Esophagus (tissue), 2 donors: ENCODE results near the gene ALDOC. TPM values are rescaled to one million over a fixed set of nuclear protein-coding genes. Genes with fewer than 3 reads are reported as not detected.

Experiments used
- H3K27ac ChIP-seq, 2 donors: one replicate each; pipeline ENCODE4 v1.5.1; 2013; ENCODE audit warnings: low read depth in 2 of 2, mild to moderate bottlenecking in 2 of 2, inconsistent platforms in 1 of 2, low read length in 1 of 2, moderate library complexity in 1 of 2
- H3K27me3 ChIP-seq, 2 donors: one replicate each; pipeline ENCODE4 v1.6.1; 2013; ENCODE audit warnings: low read length in 2 of 2, control low read depth in 1 of 2, mild to moderate bottlenecking in 1 of 2; ENCODE audit not compliant: insufficient read depth in 2 of 2, control insufficient read depth in 1 of 2
- H3K36me3 ChIP-seq, 2 donors: one replicate each; pipeline ENCODE4 v1.6.1; 2013; ENCODE audit warnings: low read length in 1 of 2; ENCODE audit not compliant: control insufficient read depth in 2 of 2, insufficient read depth in 2 of 2
- H3K4me1 ChIP-seq, 2 donors: one replicate each; pipeline ENCODE4 v1.6.1; 2013; ENCODE audit warnings: low read length in 1 of 2; ENCODE audit not compliant: control insufficient read depth in 2 of 2, insufficient read depth in 2 of 2
- H3K4me3 ChIP-seq, 2 donors: one replicate each; pipeline ENCODE4 v1.5.1; 2013; ENCODE audit warnings: low read length in 2 of 2, mild to moderate bottlenecking in 2 of 2, low read depth in 1 of 2, moderate library complexity in 1 of 2
- H3K9me3 ChIP-seq, 2 donors: one replicate each; pipeline ENCODE4 v1.6.1; 2013; ENCODE audit warnings: mild to moderate bottlenecking in 2 of 2, low read depth in 1 of 2, low read length in 1 of 2, moderate library complexity in 1 of 2; ENCODE audit not compliant: control insufficient read depth in 2 of 2, insufficient read depth in 1 of 2
- WGBS, 2 donors: extraction: QIAGEN DNeasy Blood & Tissue Kit; methylation state at CpG; one replicate each; pipeline ENCODE4 v1.1.7; 2013; 5-methylcytosine and 5-hydroxymethylcytosine counted together
- polyA plus RNA-seq, 2 donors: library from polyadenylated mRNA; stranded (reverse); fragments of 200-250 nt; gene quantifications; one replicate each; pipeline ENCODE4 v1.2.3, GENCODE V29; 2013
- donor health status: healthy with polysubstance abuse.
- donor health status: Bipolar disorder and iron deficiency.

Gene ALDOC
- polyA plus RNA-seq, 2 donors, result 21.3 to 24.0 TPM

DNA sequence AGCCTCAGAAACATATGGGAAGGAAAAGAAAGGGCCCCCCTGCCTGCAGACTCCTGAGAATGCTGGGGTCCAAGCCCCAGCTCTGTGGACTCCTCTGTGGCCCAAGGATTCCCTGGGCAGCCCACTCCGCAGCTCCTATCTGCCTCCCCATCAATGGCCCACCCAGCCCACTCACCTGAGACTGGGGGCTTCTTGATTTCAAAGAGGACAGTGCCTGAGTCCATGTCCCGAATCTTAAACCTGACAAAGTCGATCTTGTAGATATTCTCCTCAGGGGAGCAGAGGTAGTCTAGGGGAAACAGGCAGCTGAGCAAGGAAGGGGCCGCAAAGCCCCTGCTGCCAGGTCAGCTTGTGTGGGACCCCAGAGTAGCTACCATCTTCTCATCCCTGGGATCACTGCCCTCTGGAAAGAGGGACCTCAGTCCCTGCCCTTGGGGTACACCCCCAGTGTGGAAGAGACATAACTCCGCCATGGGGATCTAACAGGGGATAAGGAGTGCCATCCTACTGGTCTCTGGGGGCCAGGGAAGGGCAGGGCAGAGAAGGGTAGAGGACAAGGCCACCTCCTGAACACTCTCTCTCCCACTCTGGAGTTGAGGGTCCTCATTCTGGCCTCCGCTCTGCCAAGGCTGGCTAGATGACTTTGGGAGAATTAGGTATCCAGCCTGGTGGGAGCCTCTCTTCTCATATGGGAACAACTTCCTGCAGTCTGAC lies 28.1 kb downstream of the ALDOC start:
- Histone ChIP-seq H3K4me3 (no peak overlapping the region), H3K36me3 (peaks cover under 1 to 11% of the 10 kb centered on the region in 2 donors), H3K27me3 (no peaks in the 10 kb centered on the region), H3K4me1 (peaks cover 3 to 4% of the 10 kb centered on the region in 2 donors), H3K27ac (no peak overlapping the region), H3K9me3 (no peaks in the 10 kb centered on the region)
- WGBS, 2 donors, result 84 to 91% methylated on average over 6 of the region's 6 CpGs

DNA sequence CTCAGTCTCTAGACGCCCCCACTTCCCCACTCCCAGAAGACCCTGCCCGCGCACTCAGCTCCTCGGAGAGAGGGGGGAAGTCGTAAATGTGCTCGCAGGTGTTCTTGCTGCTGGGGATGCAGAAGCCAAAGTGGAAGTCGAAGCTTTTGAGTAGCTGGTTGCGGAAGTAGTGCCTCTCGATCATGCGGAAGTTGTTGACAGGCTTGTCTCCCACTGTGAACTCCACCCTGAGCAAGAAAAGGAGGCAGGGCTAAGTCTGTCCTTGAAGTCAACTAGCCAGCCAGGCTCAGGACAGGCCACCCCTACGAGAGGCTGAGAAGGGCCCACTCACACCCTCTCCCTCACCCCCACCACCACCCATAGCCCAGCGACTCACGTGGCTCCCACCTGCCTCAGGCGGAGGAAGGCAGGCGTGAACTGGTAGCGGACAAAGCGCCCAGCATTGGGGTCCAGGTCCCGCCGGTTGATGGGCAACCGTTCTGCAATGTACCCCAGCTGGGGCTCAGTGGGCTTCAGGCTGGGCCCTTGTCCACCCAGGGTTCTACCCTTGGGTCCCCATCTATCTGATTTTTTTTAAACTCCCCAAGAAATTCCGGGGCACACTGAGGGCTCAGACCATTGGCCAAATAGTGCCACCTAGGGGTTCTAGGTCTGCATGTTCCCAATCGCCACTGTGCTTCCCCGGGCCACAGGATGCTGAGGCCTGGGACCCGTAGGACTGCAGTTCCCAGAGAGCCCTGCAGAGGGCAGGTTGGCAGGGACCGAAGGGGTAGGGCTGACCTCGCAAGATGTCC lies 28.9 kb downstream of the ALDOC start:
- H3K36me3 ChIP-seq, result peaks cover 0 to 8% of the 10 kb centered on the region in 2 donors
- H3K27ac ChIP-seq, result no peak overlapping the region
- H3K27me3 ChIP-seq, result no peaks in the 10 kb centered on the region
- peaks cover 3 to 4% of the 10 kb centered on the region in 2 donors for H3K4me1 ChIP-seq
- no peaks in the 10 kb centered on the region for H3K9me3 ChIP-seq
- 69 to 74% methylated on average over 26 of the region's 26 CpGs for WGBS, 2 donors
- H3K4me3 ChIP-seq, result no peak overlapping the region

DNA sequence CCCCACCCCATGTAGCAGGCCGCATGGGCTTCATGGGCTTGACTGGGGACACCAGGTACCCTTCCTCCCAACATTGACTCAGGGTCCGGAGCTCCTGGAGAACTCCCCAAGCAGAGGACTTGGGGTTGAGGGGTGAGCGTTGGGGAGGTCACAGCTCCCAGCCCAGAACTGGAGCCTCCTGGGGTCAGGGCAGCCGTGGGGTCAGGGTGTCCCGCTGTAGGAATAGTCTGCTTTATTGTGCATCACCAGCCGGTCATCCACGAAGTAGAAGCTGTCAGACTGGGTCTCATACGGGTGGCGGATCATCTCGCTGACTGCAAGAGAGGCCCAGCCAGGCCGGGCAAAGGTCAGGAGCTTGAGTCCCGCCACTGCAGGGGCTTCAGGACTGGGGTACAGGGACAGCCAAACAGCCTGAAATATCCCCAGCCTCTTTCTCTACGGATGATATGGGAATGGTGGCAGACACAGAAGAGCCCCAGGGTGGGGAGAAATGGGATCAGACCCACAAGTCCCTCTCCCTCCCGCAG lies 29.5 kb downstream of the ALDOC start:
- Histone ChIP-seq H3K27ac (no peak overlapping the region), H3K9me3 (no peaks in the 10 kb centered on the region), H3K27me3 (no peaks in the 10 kb centered on the region), H3K4me3 (no peak overlapping the region), H3K36me3 (peaks cover 0 to 7% of the 10 kb centered on the region in 2 donors), H3K4me1 (peaks cover 3 to 4% of the 10 kb centered on the region in 2 donors)
- WGBS, 2 donors, result 93% methylated on average over 14 of the region's 14 CpGs

DNA sequence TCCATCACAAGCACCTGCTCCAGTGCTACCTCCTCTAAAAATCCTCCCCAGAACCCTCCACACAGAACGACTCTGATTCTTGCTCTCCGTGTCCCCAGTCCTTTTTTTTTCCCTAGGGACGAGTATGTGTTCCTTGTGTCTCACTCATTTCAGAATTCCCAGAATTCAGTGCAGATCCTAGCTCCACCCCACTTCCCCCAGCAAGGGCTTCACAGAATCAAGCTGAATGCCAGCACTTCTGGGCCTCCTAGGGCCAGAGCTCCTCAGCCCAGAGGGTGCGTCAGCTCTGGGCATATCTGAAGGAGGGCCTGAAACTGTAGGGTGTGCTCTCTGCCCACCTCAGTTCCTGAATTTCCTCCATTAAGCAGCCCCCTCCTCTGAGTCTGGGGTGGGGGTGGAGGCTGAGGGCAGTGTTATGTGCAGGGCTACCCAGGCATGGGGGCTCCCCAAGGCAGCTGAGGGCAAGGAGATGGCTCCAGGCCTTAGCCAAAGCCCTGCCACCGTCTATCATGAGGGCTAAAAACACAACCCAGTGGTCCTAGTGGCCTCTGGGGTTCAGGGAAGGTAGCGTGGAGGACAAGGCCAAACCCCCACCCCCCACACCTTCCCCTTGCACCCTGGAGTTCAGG lies 30.8 kb downstream of the ALDOC start:
- no peaks in the 10 kb centered on the region for H3K27me3 ChIP-seq
- H3K9me3 ChIP-seq, result no peaks in the 10 kb centered on the region
- H3K27ac ChIP-seq, result no peak overlapping the region
- peaks cover under 1 to 2% of the 10 kb centered on the region in 2 donors for H3K4me1 ChIP-seq
- peaks cover 0 to 7% of the 10 kb centered on the region in 2 donors for H3K36me3 ChIP-seq
- WGBS, 2 donors, result 74 to 76% methylated on average over 6 of the region's 6 CpGs
- no peak overlapping the region for H3K4me3 ChIP-seq

DNA sequence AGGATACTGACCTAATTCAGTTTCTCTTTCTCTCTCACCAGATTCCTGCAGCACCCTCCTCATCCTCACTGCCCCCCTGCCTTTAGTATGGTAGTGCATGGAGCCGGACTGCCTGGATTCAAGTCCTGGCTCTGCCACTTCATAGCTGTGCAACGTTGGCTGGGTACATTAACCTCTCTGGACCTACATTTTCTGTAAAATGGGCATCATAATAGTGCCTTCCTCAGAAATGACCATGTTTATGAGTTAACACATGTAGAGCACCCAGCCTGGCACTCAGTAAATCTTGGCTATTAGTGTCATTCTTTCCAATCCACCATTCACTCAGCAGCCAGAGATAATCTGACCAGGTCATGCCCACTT lies 31.6 kb downstream of the ALDOC start:
- Histone ChIP-seq H3K4me3 (no peak overlapping the region), H3K27ac (no peak overlapping the region), H3K4me1 (peaks cover 0 to 2% of the 10 kb centered on the region in 2 donors), H3K9me3 (no peaks in the 10 kb centered on the region), H3K36me3 (peaks cover 0 to 7% of the 10 kb centered on the region in 2 donors), H3K27me3 (no peaks in the 10 kb centered on the region)
- WGBS, 2 donors, result 84 to 90% methylated on average over 2 of the region's 2 CpGs

DNA sequence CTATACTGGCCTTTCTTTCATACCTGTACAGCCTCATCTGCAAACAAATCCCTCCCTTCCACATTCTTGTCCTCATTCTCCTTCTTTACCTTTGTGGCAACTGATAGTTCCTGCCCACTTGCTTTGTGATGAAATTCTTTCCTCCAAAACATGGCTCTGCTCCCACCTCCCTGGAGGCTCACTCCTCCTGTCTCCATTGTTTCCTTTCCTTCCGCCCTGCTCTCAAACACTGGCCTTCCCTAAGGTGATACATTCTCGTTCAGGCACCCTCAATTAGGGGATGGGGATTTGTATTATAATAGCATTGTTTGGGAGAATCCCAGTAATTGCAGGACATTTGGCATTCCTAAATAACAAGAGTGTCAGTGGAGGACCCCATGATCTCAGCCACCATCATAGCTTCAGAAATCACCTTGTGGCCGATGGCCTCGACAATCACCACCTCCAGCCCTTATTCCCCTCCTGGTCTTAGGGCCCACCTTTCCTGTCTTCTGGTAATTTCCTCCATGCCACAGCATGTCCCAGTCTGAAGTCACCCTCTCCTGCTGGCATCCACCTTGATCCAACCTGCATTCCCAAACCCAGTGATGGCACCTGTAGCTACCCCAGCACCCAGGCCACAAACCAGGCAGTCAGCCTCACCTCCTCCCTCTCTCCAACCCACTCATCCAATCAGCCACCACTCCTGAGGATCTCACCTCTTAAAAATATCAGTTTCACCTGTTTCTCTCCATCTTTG lies 32.1 kb downstream of the ALDOC start:
- H3K36me3 ChIP-seq, result peaks cover 0 to 7% of the 10 kb centered on the region in 2 donors
- H3K27me3 ChIP-seq, result no peaks in the 10 kb centered on the region
- H3K9me3 ChIP-seq, result no peaks in the 10 kb centered on the region
- peaks cover 0 to 2% of the 10 kb centered on the region in 2 donors for H3K4me1 ChIP-seq
- H3K27ac ChIP-seq, result no peak overlapping the region
- no peak overlapping the region for H3K4me3 ChIP-seq
- 72 to 73% methylated on average over 4 of the region's 4 CpGs for WGBS, 2 donors

DNA sequence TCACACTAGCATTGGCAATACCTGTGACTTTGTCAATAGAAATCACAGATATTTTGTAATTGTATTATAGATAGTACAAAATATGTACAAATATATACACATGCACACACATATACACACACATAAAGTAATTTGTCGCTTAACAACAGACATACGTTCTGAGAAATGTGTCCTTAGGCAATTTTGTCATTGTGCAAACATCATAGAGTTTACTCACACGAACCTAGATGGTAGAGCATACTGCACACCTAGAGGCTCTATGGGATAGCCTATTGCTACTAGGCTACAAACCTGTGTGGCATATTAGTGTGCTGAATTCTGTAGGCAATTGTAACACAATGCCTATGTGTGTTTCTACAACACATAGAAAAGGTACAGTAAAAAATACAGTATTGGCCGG lies 35.3 kb downstream of the ALDOC start:
- H3K4me3 ChIP-seq, result no peak overlapping the region
- no peak overlapping the region for H3K27ac ChIP-seq
- no peaks in the 10 kb centered on the region for H3K27me3 ChIP-seq
- H3K4me1 ChIP-seq, result peaks cover 0 to 2% of the 10 kb centered on the region in 2 donors
- no peaks in the 10 kb centered on the region for H3K36me3 ChIP-seq
- no peaks in the 10 kb centered on the region for H3K9me3 ChIP-seq
- 66 to 78% methylated on average over 4 of the region's 4 CpGs for WGBS, 2 donors

DNA sequence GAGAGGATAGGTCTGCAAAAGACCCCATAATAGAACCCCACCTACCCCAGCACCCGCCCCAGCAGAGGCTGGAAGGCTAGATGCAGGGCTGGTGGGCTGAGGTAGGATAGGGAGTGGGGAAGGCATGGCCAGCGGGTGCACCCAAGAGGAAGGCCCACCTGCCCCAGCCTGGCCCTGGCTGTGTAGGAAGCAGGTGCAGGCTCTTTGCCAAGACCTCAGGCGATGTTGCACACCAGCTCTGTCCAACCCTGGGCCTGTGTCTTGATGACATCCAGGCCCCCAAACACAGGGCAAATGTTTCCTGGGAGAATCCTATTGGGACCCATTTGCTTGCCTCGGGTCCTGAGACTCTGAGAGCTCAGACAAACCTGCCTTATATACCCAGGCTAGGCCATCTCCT lies 36.5 kb downstream of the ALDOC start:
- H3K36me3 ChIP-seq, result no peaks in the 10 kb centered on the region
- H3K4me3 ChIP-seq, result no peak overlapping the region
- 70 to 74% methylated on average over 4 of the region's 4 CpGs for WGBS, 2 donors
- peaks cover 0 to 2% of the 10 kb centered on the region in 2 donors for H3K4me1 ChIP-seq
- H3K27ac ChIP-seq, result no peak overlapping the region
- H3K9me3 ChIP-seq, result no peaks in the 10 kb centered on the region
- no peaks in the 10 kb centered on the region for H3K27me3 ChIP-seq

DNA sequence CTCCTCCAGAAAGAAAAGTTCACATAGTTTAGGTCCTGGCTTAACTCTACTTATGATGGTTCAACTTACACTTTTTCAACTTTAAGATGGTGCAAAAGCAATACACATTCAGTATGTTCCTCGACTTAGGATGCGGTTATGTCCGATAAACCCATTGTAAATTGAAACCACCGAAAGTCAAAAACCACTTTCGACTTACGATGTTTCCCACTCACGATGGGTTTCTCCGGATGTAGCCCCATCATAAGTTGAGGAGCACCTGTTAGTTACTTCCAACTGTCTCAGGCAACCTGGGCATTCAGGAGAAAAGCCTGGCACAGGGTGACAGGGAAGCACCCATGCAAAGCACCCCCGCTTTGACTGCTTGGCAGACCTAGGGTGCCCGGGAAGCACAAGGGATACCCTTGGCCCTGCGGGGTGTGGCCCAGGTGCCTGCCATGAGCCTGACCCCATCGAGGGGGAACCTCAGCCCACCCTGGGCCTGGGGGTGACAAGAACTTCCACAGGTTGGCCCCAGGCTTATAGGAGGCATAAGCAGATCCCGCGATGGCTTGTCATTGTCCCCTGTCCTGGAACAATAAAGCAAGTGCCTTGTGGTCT lies 38.3 kb downstream of the ALDOC start:
- Histone ChIP-seq H3K4me3 (no peak overlapping the region), H3K36me3 (peaks cover 0 to 3% of the 10 kb centered on the region in 2 donors), H3K27me3 (no peaks in the 10 kb centered on the region), H3K9me3 (no peaks in the 10 kb centered on the region), H3K27ac (no peak overlapping the region), H3K4me1 (peaks cover 0 to 11% of the 10 kb centered on the region in 2 donors)
- 87 to 90% methylated on average over 14 of the region's 14 CpGs for WGBS, 2 donors
